ENCODE data around the gene SEPTIN1.

DNA sequence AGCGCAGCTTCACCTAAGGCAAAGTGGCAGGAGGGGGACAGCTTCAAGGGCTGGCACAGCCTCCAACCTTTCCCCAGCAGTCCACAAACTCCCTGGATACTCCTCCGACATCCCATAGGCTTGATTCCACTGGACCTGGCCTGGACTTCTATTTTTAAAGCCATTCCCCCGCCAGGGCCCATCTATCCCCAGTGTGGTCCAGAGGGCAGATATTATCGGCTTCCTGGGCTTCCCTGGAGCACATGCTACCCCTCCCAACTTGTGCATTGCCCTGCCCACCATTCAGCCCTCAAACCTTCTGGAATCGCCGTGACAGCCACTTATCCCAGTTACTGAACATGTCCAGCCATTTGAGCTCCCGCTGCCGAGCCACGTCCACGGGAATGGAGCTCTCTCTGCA, 17.2 kb downstream of the SEPTIN1 start:
- TF ChIP-seq, protein P1, sequence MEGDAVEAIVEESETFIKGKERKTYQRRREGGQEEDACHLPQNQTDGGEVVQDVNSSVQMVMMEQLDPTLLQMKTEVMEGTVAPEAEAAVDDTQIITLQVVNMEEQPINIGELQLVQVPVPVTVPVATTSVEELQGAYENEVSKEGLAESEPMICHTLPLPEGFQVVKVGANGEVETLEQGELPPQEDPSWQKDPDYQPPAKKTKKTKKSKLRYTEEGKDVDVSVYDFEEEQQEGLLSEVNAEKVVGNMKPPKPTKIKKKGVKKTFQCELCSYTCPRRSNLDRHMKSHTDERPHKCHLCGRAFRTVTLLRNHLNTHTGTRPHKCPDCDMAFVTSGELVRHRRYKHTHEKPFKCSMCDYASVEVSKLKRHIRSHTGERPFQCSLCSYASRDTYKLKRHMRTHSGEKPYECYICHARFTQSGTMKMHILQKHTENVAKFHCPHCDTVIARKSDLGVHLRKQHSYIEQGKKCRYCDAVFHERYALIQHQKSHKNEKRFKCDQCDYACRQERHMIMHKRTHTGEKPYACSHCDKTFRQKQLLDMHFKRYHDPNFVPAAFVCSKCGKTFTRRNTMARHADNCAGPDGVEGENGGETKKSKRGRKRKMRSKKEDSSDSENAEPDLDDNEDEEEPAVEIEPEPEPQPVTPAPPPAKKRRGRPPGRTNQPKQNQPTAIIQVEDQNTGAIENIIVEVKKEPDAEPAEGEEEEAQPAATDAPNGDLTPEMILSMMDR (IDR thresholded peaks at IDR 0.05; ENCODE audit: extremely low read depth in 1 of 2, insufficient read depth in 1 of 2, low read depth in 1 of 2, low read length in 2 of 2): no peak
- TF ChIP-seq EZH2 (IDR thresholded peaks at IDR 0.05; ENCODE audit: borderline replicate concordance, low read depth, low read length, severe bottlenecking): no peak
- TF ChIP-seq, protein P2, sequence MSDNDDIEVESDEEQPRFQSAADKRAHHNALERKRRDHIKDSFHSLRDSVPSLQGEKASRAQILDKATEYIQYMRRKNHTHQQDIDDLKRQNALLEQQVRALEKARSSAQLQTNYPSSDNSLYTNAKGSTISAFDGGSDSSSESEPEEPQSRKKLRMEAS (IDR thresholded peaks at IDR 0.05; ENCODE audit: insufficient read depth, insufficient read length): no peak
- no peak for TF ChIP-seq POLR2A (IDR thresholded peaks at IDR 0.05; ENCODE audit: low read depth, low read length)

Data from endothelial cell of umbilical vein (primary cell).